AG04450 (cell line): ENCODE results near the gene PCDHB9. TPM values are rescaled to one million over a fixed set of nuclear protein-coding genes. Genes with fewer than 3 reads are reported as not detected.
"Not testable (repeated sequence)": the region's sequence is repeated elsewhere in the genome, so short reads cannot be mapped to it uniquely, and the experiment has no call there.

Experiments used
- CTCF ChIA-PET: fragments of 300-600, 350-600 bp; formaldehyde crosslinking; extraction: SDS; loops from one replicate; lab custom pipeline; 2022; ENCODE audit warnings: antibody characterized with exemption, inconsistent platforms; lab: Charles Lee
- POLR2A ChIA-PET: fragments of 350-600 bp; formaldehyde crosslinking; extraction: SDS; loops from one replicate; lab custom pipeline; 2021; ENCODE audit warnings: antibody characterized with exemption, inconsistent platforms; lab: Yijun Ruan, JAX
- DNase-seq: peaks from one replicate; pipeline ENCODE4 v3.0.0-alpha.2; 2011; ENCODE audit warnings: low read depth, low spot score
- H3K27ac ChIP-seq: one replicate; pipeline ENCODE4 v1.5.1; 2012; ENCODE audit warnings: low read depth, low read length, control low read depth
- H3K27me3 ChIP-seq: one replicate; pipeline ENCODE4 v1.6.0; 2012; ENCODE audit warnings: low read length; ENCODE audit not compliant: control insufficient read depth, insufficient read depth
- H3K4me3 ChIP-seq: 2 replicates; pipeline ENCODE4 v1.5.1; 2011; ENCODE audit warnings: mild to moderate bottlenecking, low read depth, low read length, control low read depth
- H3K9me3 ChIP-seq: 2 replicates; pipeline ENCODE4 v1.5.1; 2012; ENCODE audit warnings: low read length; ENCODE audit not compliant: control insufficient read depth, insufficient read depth
- polyA plus RNA-seq: library from polyadenylated mRNA; depleted of rRNA; stranded (reverse); fragments of >200 nt; gene quantifications from 2 replicates; pipeline ENCODE4 v1.2.3, GENCODE V29; 2011
- TF ChIP-seq, protein P1 (sequence below): IDR thresholded peaks from 2 replicates; pipeline ENCODE4 v1.5.1; 2011; ENCODE audit warnings: low read depth, low read length, control low read depth, inconsistent platforms

PCDHB9 gene
- polyA plus RNA-seq, 1 experiment: 0.45 TPM

- CTCF ChIA-PET, H3K27me3 ChIP-seq, DNase-seq, H3K27ac ChIP-seq, POLR2A ChIA-PET, H3K4me3 ChIP-seq: not testable (repeated sequence)
- peaks cover 24% of the 10 kb centered on the region for H3K9me3 ChIP-seq
These were observed 7.1 kb upstream of the PCDHB9 start for GRCh38 chr5:141179876-141180275.

DNA sequence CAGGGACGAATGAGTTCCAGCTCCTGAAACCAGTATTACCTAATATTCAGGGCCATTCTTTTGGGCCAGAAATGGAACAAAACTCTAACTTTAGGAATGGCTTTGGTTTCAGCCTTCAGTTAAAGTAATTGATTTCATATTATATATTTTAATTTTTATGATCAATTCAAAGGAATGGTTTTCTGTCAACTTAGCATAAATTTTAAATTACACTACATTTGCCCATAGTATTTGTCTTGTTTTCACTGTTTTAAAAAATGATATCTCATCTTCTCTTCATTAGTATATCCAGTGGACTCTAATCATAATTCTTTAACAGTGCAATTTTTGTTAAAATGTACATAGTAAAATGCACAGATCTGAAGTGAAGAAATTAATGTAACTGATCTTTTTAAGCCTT, 6.6 kb upstream of the PCDHB9 start:
- DNase-seq: no peak
- H3K4me3 ChIP-seq: no peak overlapping the region
- ChIA-PET POLR2A (no interaction called here), CTCF (no interaction called here)
- H3K27ac ChIP-seq: no peak overlapping the region
- no peaks in the 10 kb centered on the region for H3K27me3 ChIP-seq
- H3K9me3 ChIP-seq: peaks cover 22% of the 10 kb centered on the region
- TF ChIP-seq, protein P1, sequence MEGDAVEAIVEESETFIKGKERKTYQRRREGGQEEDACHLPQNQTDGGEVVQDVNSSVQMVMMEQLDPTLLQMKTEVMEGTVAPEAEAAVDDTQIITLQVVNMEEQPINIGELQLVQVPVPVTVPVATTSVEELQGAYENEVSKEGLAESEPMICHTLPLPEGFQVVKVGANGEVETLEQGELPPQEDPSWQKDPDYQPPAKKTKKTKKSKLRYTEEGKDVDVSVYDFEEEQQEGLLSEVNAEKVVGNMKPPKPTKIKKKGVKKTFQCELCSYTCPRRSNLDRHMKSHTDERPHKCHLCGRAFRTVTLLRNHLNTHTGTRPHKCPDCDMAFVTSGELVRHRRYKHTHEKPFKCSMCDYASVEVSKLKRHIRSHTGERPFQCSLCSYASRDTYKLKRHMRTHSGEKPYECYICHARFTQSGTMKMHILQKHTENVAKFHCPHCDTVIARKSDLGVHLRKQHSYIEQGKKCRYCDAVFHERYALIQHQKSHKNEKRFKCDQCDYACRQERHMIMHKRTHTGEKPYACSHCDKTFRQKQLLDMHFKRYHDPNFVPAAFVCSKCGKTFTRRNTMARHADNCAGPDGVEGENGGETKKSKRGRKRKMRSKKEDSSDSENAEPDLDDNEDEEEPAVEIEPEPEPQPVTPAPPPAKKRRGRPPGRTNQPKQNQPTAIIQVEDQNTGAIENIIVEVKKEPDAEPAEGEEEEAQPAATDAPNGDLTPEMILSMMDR: no peak

DNA sequence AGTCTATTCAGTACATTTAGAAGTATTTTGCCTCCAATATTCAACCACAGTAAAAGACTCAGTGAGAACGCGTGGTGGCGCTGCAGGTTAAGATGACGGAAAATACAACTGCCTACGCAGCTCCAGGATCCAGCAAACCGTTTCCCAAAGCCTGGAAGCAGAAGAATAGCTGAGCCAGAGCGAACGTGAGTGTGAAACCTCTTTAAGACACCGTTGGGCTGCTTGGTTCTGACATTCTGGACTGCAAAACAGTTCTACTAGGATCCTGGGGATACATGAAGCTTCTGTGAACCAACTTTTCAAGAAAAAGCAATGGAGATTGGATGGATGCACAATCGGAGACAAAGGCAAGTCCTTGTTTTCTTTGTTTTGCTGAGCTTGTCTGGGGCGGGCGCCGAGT, 4.7 kb upstream of the PCDHB9 start, which contains the start of gene PCDHB16:
Gene PCDHB16 (plus strand): TSS at position 140 of the 400 bp plus-strand sequence. CDS start 173 bp downstream, at position 313.
- Histone ChIP-seq H3K4me3 (peak within 1 kb of the TSS; percentile 33), H3K27me3 (no peaks in the 10 kb centered on the region), H3K9me3 (peaks cover 22% of the 10 kb centered on the region), H3K27ac (no peak within 1 kb of the TSS)
- DNase-seq: no peak
- ChIA-PET POLR2A (no interaction called here), CTCF (interaction anchor here (0.5 to 1.7 kb wide), 8 partner anchors 10 to 385 kb away, joined by 3 to 10 read pairs (median 4); partner anchors contain the start of genes PCDHB10, PCDHB14 and PCDHB7)
- TF ChIP-seq, protein P1: peak; percentile 21; the same call in 1 of the 2 replicates

DNA sequence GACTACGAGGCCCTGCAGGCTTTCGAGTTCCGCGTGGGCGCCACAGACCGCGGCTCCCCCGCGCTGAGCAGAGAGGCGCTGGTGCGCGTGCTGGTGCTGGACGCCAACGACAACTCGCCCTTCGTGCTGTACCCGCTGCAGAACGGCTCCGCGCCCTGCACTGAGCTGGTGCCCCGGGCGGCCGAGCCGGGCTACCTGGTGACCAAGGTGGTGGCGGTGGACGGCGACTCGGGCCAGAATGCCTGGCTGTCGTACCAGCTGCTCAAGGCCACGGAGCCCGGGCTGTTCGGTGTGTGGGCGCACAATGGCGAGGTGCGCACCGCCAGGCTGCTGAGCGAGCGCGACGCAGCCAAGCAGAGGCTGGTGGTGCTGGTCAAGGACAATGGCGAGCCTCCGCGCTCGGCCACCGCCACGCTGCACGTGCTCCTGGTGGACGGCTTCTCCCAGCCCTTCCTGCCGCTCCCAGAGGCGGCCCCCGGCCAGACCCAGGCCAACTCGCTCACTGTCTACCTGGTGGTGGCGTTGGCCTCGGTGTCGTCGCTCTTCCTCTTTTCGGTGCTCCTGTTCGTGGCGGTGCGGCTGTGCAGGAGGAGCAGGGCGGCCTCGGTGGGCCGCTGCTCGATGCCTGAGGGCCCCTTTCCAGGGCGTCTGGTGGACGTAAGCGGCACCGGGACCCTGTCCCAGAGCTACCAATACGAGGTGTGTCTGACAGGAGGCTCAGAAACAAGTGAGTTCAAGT, 2.7 kb upstream of the PCDHB9 start:
- POLR2A ChIA-PET, DNase-seq, H3K27ac ChIP-seq, H3K27me3 ChIP-seq, H3K4me3 ChIP-seq: not testable (repeated sequence)
- CTCF ChIA-PET: interaction anchor here (0.7 kb wide), 1 partner anchor 435 kb away, joined by 3 read pairs; the partner anchor contains the start of gene DIAPH1
- H3K9me3 ChIP-seq: peaks cover 27% of the 10 kb centered on the region

DNA sequence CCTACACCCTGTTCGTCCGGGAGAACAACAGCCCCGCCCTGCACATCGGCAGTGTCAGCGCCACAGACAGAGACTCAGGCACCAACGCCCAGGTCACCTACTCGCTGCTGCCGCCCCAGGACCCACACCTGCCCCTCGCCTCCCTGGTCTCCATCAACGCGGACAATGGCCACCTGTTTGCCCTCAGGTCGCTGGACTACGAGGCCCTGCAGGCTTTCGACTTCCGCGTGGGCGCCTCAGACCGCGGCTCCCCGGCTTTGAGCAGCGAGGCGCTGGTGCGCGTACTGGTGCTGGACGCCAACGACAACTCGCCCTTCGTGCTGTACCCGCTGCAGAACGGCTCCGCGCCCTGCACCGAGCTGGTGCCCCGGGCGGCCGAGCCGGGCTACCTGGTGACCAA, 1.7 kb downstream of the PCDHB9 start:
- H3K27me3 ChIP-seq, DNase-seq, POLR2A ChIA-PET, H3K4me3 ChIP-seq, H3K27ac ChIP-seq, CTCF ChIA-PET: not testable (repeated sequence)
- peaks cover 23% of the 10 kb centered on the region for H3K9me3 ChIP-seq

DNA sequence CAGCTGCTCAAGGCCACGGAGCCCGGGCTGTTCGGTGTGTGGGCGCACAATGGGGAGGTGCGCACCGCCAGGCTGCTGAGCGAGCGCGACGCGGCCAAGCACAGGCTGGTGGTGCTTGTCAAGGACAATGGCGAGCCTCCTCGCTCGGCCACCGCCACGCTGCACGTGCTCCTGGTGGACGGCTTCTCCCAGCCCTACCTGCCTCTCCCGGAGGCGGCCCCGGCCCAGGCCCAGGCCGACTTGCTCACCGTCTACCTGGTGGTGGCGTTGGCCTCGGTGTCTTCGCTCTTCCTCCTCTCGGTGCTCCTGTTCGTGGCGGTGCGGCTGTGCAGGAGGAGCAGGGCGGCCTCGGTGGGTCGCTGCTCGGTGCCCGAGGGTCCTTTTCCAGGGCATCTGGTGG, 2.2 kb downstream of the PCDHB9 start:
- DNase-seq, H3K27ac ChIP-seq, CTCF ChIA-PET, H3K4me3 ChIP-seq, H3K27me3 ChIP-seq, POLR2A ChIA-PET: not testable (repeated sequence)
- H3K9me3 ChIP-seq: peaks cover 24% of the 10 kb centered on the region

DNA sequence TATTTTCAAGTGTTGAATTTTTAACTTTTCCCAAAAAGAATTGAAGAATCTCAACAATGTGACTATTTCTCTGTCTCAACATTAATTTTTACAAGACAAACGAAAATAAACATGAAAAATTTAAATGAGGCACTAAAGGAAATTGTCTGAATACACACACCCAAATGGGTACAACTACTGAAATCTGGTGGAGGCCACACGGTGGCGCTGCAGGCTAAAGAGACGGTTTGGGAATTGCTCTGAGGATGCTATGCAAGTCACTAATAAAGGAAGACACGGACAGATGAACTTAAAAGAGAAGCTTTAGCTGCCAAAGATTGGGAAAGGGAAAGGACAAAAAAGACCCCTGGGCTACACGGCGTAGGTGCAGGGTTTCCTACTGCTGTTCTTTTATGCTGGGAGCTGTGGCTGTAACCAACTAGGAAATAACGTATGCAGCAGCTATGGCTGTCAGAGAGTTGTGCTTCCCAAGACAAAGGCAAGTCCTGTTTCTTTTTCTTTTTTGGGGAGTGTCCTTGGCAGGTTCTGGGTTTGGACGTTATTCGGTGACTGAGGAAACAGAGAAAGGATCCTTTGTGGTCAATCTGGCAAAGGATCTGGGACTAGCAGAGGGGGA, 5.3 kb downstream of the PCDHB9 start, which contains the start of gene PCDHB10:
Gene PCDHB10 (plus strand): TSS at position 244 of the 616 bp plus-strand sequence. CDS start 200 bp downstream, at position 444.
- peak within 1 kb of the TSS; percentile 41 for H3K4me3 ChIP-seq
- POLR2A ChIA-PET: no interaction called here
- CTCF ChIA-PET: interaction anchor here (0.7 to 1.4 kb wide), 7 partner anchors 10 to 372 kb away, joined by 3 to 7 read pairs (median 3); partner anchors contain the start of genes PCDHB14 and PCDHB16
- no peaks in the 10 kb centered on the region for H3K27me3 ChIP-seq
- peaks cover 24% of the 10 kb centered on the region for H3K9me3 ChIP-seq
- TF ChIP-seq, protein P1: 0 out of 2 replicates have a peak, but pooled peaks have one; percentile 15
- DNase-seq: no peak
- H3K27ac ChIP-seq: no peak within 1 kb of the TSS

DNA sequence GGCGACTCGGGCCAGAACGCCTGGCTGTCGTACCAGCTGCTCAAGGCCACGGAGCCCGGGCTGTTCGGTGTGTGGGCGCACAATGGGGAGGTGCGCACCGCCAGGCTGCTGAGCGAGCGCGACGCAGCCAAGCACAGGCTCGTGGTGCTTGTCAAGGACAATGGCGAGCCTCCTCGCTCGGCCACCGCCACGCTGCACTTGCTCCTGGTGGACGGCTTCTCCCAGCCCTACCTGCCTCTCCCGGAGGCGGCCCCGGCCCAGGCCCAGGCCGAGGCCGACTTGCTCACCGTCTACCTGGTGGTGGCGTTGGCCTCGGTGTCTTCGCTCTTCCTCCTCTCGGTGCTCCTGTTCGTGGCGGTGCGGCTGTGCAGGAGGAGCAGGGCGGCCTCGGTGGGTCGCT, 7.4 kb downstream of the PCDHB9 start:
- H3K4me3 ChIP-seq, H3K27me3 ChIP-seq, DNase-seq, POLR2A ChIA-PET, CTCF ChIA-PET, H3K27ac ChIP-seq: not testable (repeated sequence)
- H3K9me3 ChIP-seq: peaks cover 16% of the 10 kb centered on the region
